AG10803 (cell line): ENCODE data around the gene ZNF443.

Source experiments
- DNase-seq: peaks from one replicate; pipeline ENCODE4 v3.0.0; 2010; ENCODE audit warnings: low read depth
- H3K4me3 ChIP-seq: 2 replicates; pipeline ENCODE4 v1.5.1; 2011; ENCODE audit warnings: mild to moderate bottlenecking, low read length, control low read depth
- CTCF ChIP-seq: conservative IDR thresholded peaks from 2 replicates; pipeline ENCODE4 v1.5.1; 2011; ENCODE audit warnings: mild to moderate bottlenecking, low read length, control low read depth, inconsistent platforms

Gene ZNF443

GRCh38 chr19:12380444-12380737 lies 60.4 kb downstream of the ZNF443 start:
- no peak for TF ChIP-seq CTCF
- no peak for DNase-seq
- H3K4me3 ChIP-seq, result no peak overlapping the region

- TF ChIP-seq CTCF, result no peak
- no peak overlapping the region for H3K4me3 ChIP-seq
- DNase-seq, result no peak
Measured at GRCh38 chr19:12379732-12380443, 60.9 kb downstream of the ZNF443 start.
